Kidney (tissue), 14 donors: Measurements from ENCODE around the gene OR6X1. TPM values are rescaled to one million over a fixed set of nuclear protein-coding genes. Genes with fewer than 3 reads are reported as not detected.
"Not testable (repeated sequence)": the region's sequence is repeated elsewhere in the genome, so short reads cannot be mapped to it uniquely, and the experiment has no call there.

Experiments used
- DNase-seq, 5 donors: peaks; one replicate each; pipeline ENCODE4 v3.0.0-alpha.2; 2013 to 2020
- FAIRE-seq: peaks from 2 replicates; lab custom pipeline; 2012; peaks lifted over from hg19 to GRCh38; lab: Jason Lieb, UNC
- H3K27ac ChIP-seq, 2 donors: one replicate each; pipeline ENCODE4 v1.7.0; 2013; ENCODE audit warnings: low read depth in 2 of 2, low read length in 2 of 2, inconsistent platforms in 1 of 2
- H3K27me3 ChIP-seq: one replicate; pipeline ENCODE4 v1.7.1; 2013; ENCODE audit warnings: low read length, inconsistent platforms; ENCODE audit not compliant: control insufficient read depth, insufficient read depth
- H3K36me3 ChIP-seq, 3 donors: one replicate each; pipeline versions ENCODE4 v1.7.0 to v1.7.1; 2013; ENCODE audit warnings: low read length in 3 of 3, control low read depth in 1 of 3, inconsistent platforms in 1 of 3; ENCODE audit not compliant: insufficient read depth in 3 of 3, control insufficient read depth in 2 of 3
- H3K4me1 ChIP-seq, 3 donors: one replicate each; pipeline versions ENCODE4 v1.7.0 to v1.7.1; 2013; ENCODE audit warnings: low read length in 3 of 3, inconsistent platforms in 1 of 3, low read depth in 1 of 3; ENCODE audit not compliant: control insufficient read depth in 2 of 3, insufficient read depth in 2 of 3
- H3K4me3 ChIP-seq, 3 donors: one replicate each; pipeline versions ENCODE4 v1.7.0 to v1.8.1; 2013; ENCODE audit warnings: low read length in 3 of 3, control low read depth in 1 of 3, inconsistent platforms in 1 of 3
- H3K9ac ChIP-seq, 3 donors: one replicate each; pipeline versions ENCODE4 v1.7.0 to v1.7.1; 2013; ENCODE audit warnings: low read length in 3 of 3, control low read depth in 1 of 3, inconsistent platforms in 1 of 3
- H3K9me3 ChIP-seq, 3 donors: one replicate each; pipeline versions ENCODE4 v1.7.0 to v1.7.1; 2013; ENCODE audit warnings: low read length in 3 of 3, control low read depth in 1 of 3, inconsistent platforms in 1 of 3; ENCODE audit not compliant: control insufficient read depth in 2 of 3, insufficient read depth in 1 of 3
- CTCF ChIP-seq: IDR thresholded peaks from 3 replicates; pipeline ENCODE4 v1.5.1; 2012; ENCODE audit warnings: mild to moderate bottlenecking, moderate library complexity, borderline replicate concordance; ENCODE audit not compliant: insufficient read depth; ENCODE audit errors: extremely low read depth
- intact Hi-C: fragments of 100-400 bp; cut with DNase I; formaldehyde crosslinking; loops from one replicate; pipeline ENCODE4 v1.11.1; 2022
- polyA plus RNA-seq: library from polyadenylated mRNA; stranded (reverse); fragments of 350-450 nt; fragmentation: Illumina TruSeq; extraction: RNeasy Lipid Tissue Mini Kit (QIAGEN cat#74804); gene quantifications from one replicate; pipeline ENCODE4 v1.2.3, GENCODE V29; 2014; ENCODE audit warnings: low read depth, low replicate concordance; ENCODE audit not compliant: insufficient read depth
- total RNA-seq: library from RNA; stranded (reverse); fragmentation: NEBNext Ultra II Directional; extraction: Animal tissue kit (Norgen Biotek cat#: 25700); gene quantifications from one replicate; pipeline ENCODE4 v1.2.1, GENCODE V29; 2021
- donor health status: control.
- donor health status: control.
- donor health status: control.
- donor health status: control.
- donor health status: control.
- donor health status: DM: yes; HTN: yes; CAD: no.
- donor health status: Normal renal cell carcinoma (clear cell type).

The OR6X1 gene
- total and polyA plus RNA-seq, 2 donors from 2014 or later, result not detected

DNA sequence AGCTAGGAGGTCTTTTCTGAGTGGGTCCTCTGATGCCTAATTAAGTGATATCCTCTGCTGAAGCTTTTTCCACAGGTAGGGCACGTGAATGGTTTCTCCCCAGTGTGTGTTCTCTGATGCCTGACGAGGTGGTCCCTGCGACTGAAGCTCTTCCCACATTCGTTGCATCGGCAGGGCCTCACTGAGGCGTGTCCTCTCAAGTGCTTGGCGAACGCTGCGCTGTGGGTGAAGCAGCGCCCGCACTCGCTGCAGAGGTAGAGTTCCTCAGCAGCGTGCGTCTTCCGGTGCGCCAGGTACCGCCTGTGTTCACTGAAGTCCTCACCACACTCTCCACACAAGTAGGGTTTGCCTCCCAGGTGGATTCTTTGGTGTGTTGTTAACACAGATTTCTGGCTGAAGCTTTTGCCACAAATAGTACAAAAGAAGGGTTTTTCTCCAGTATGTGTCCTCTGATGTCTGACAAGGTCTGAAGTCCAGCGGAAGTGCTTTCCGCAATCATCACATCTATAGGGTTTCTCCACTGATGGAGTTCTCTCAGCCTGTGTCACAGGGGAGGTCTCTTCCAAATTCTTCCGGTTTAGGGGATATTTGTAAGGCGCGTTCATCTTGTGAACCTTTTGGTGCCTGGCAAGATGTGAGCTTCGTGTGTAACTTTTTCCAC is 28.2 kb downstream of the OR6X1 start:
- Histone ChIP-seq H3K27me3 (no peaks in the 10 kb centered on the region), H3K4me3 (no peak overlapping the region), H3K9me3 (no peaks in the 10 kb centered on the region), H3K4me1 (no peaks in the 10 kb centered on the region), H3K36me3 (peaks cover 26 to 51% (median 32%) of the 10 kb centered on the region in 3 donors), H3K27ac (no peak overlapping the region), H3K9ac (no peak overlapping the region)
- intact Hi-C loops, result no loop called here
- TF ChIP-seq CTCF, result no peak
- no peak for DNase-seq
- FAIRE-seq, result no peak

GRCh38 chr11:123719452-123719851 is 34.9 kb downstream of the OR6X1 start:
- H3K27me3 ChIP-seq, result no peaks in the 10 kb centered on the region
- FAIRE-seq (no peak), DNase-seq (no peak)
- H3K4me1 ChIP-seq, result no peaks in the 10 kb centered on the region
- no peak overlapping the region for H3K4me3 ChIP-seq
- no peak for TF ChIP-seq CTCF
- peaks cover 0 to 2% (median 0%) of the 10 kb centered on the region in 3 donors for H3K36me3 ChIP-seq
- intact Hi-C loops, result no loop called here
- no peak overlapping the region for H3K9ac ChIP-seq
- H3K27ac ChIP-seq, result no peak overlapping the region
- no peaks in the 10 kb centered on the region for H3K9me3 ChIP-seq

DNA sequence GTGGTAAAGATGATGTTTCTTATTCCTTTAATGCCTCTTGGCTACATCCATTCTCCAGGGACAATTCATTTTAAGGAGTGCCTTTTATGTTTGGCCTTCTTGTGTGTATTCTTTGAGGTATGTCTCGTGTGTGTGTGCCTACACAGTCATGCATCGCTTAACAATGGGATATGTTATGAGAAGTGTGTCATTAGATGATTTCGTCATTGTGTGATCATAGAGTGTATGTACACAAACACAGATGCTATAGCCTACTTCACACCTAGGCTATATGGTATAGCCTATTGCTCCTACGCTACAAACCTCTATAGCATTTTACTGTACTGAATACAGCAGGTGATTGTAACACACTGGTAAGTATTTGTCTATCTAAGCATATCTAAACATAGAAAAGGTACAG is 35.8 kb downstream of the OR6X1 start:
- intact Hi-C loops, result no loop called here
- FAIRE-seq (no peak), DNase-seq (no peak)
- no peak overlapping the region for H3K9ac ChIP-seq
- H3K4me1 ChIP-seq, result no peaks in the 10 kb centered on the region
- no peak for TF ChIP-seq CTCF
- H3K27ac ChIP-seq, result no peak overlapping the region
- H3K4me3 ChIP-seq, result no peak overlapping the region
- H3K27me3 ChIP-seq, result no peaks in the 10 kb centered on the region
- H3K9me3 ChIP-seq, result no peaks in the 10 kb centered on the region
- no peaks in the 10 kb centered on the region for H3K36me3 ChIP-seq

DNA sequence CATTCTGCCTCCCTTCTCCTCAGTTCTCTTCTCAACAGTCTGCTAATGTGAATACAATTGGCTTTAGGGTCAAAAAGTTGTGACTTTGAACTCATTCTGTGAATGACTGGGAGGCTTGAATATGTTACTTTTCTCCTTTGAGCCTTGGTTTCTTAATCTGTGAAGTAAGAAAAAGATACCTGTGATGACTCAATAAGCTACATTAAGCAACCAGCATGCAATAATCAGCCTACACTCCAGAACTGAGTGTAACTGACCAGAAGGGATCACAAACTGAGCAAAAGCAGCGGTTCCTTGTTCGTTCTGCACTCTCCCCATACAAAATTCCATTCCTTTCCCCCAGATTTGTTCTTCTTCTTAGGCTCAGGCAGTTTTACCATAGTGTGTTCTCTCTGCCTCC is 36.3 kb downstream of the OR6X1 start:
- intact Hi-C loops, result no loop called here
- Histone ChIP-seq H3K9ac (no peak overlapping the region), H3K4me1 (no peaks in the 10 kb centered on the region), H3K27me3 (no peaks in the 10 kb centered on the region), H3K9me3 (no peaks in the 10 kb centered on the region), H3K27ac (no peak overlapping the region), H3K4me3 (no peak overlapping the region), H3K36me3 (no peaks in the 10 kb centered on the region)
- TF ChIP-seq CTCF, result no peak
- FAIRE-seq, result no peak
- no peak for DNase-seq

- H3K27ac ChIP-seq, H3K27me3 ChIP-seq, H3K4me1 ChIP-seq, DNase-seq, H3K4me3 ChIP-seq, H3K36me3 ChIP-seq, FAIRE-seq, intact Hi-C loops, H3K9me3 ChIP-seq, H3K9ac ChIP-seq: not testable (repeated sequence)
Observed at GRCh38 chr11:123712627-123713026, 41.7 kb downstream of the OR6X1 start.
